HepG2 (cell line): ENCODE results near the gene NDOR1. TPM values are rescaled to one million over a fixed set of nuclear protein-coding genes. Genes with fewer than 3 reads are reported as not detected.

Experiments used
- CCAR2 ChIP-seq: fragments of 200-400 bp; formaldehyde crosslinking; optimal IDR thresholded peaks from 2 replicates; pipeline ENCODE3; 2018; ENCODE audit warnings: low read depth, mild to moderate bottlenecking, low read length, moderate library complexity
- HOXA3 ChIP-seq: sonication (generic); formaldehyde crosslinking; IDR thresholded peaks from 2 replicates; pipeline ENCODE4 v1.5.0; 2020; ENCODE audit warnings: missing genetic modification reagents
- IRX3 ChIP-seq: sonication (generic); formaldehyde crosslinking; IDR thresholded peaks from 2 replicates; pipeline ENCODE4 v1.8.1; 2023; ENCODE audit warnings: mild to moderate bottlenecking, low read depth, missing genetic modification reagents, borderline replicate concordance
- KLF12 ChIP-seq: sonication (generic); formaldehyde crosslinking; IDR thresholded peaks from 2 replicates; pipeline ENCODE4 v1.4.0; 2020; ENCODE audit warnings: missing genetic modification reagents, borderline replicate concordance
- SETDB1 ChIP-seq: sonication (generic); formaldehyde crosslinking; IDR thresholded peaks from 2 replicates; pipeline ENCODE4 v1.5.1; 2020; ENCODE audit warnings: missing genetic modification reagents, mild to moderate bottlenecking, borderline replicate concordance
- SKI ChIP-seq: fragments of 450-650 bp; IDR thresholded peaks from one replicate; pipeline ENCODE4 v1.6.1; 2018; ENCODE audit warnings: mild to moderate bottlenecking; ENCODE audit not compliant: partially characterized antibody
- SMAD3 ChIP-seq: sonication (generic); formaldehyde crosslinking; IDR thresholded peaks from 2 replicates; pipeline ENCODE4 v1.4.0; 2020; ENCODE audit warnings: missing genetic modification reagents
- TARDBP ChIP-seq: sonication (generic); formaldehyde crosslinking; IDR thresholded peaks from 2 replicates; pipeline ENCODE4 v1.8.0; 2022; ENCODE audit warnings: mild to moderate bottlenecking, missing genetic modification reagents
- THYN1 ChIP-seq: sonication (generic); formaldehyde crosslinking; IDR thresholded peaks from 2 replicates; pipeline ENCODE4 v1.8.1; 2023; ENCODE audit warnings: low read depth, mild to moderate bottlenecking, moderate library complexity, missing genetic modification reagents, borderline replicate concordance
- ZKSCAN8 ChIP-seq: IDR thresholded peaks from 2 replicates; pipeline ENCODE4 v1.6.1; 2016; ENCODE audit warnings: borderline replicate concordance, missing genetic modification reagents, missing compliant biosample characterization
- ZNF160 ChIP-seq: sonication (generic); formaldehyde crosslinking; IDR thresholded peaks from 2 replicates; pipeline ENCODE4 v1.8.0; 2022; ENCODE audit warnings: mild to moderate bottlenecking, inconsistent platforms, missing genetic modification reagents
- ZNF326 ChIP-seq: sonication (generic); formaldehyde crosslinking; IDR thresholded peaks from 2 replicates; pipeline ENCODE4 v1.4.0; 2020; ENCODE audit warnings: missing genetic modification reagents, borderline replicate concordance
- ZNF572 ChIP-seq: sonication (generic); formaldehyde crosslinking; IDR thresholded peaks from 2 replicates; pipeline ENCODE4 v1.5.1; 2020; ENCODE audit warnings: mild to moderate bottlenecking, missing genetic modification reagents
- ZNF678 ChIP-seq: sonication (generic); formaldehyde crosslinking; IDR thresholded peaks from 2 replicates; pipeline ENCODE4 v1.4.0; 2020; ENCODE audit warnings: mild to moderate bottlenecking, missing genetic modification reagents
- ZNF724P ChIP-seq: sonication (generic); formaldehyde crosslinking; IDR thresholded peaks from 2 replicates; pipeline ENCODE4 v1.8.0; 2022; ENCODE audit warnings: missing genetic modification reagents, borderline replicate concordance
- polyA plus RNA-seq, 8 experiments: library from polyadenylated mRNA; depleted of rRNA in 3 of 8; stranded (reverse) in 7 of 8; unstranded in 1 of 8; fragments of >200 nt; fragmentation: Illumina TruSeq in 4 of 8; extraction: Trizol in 4 of 8; gene quantifications; 2 replicates each; pipeline versions ENCODE4 v1.2.1 to v1.2.3, GENCODE V29; 2011 to 2016; ENCODE audit warnings: low read depth in 4 of 8, missing spikeins in 1 of 8, mixed read lengths in 1 of 8; ENCODE audit not compliant: insufficient read depth in 1 of 8
- total RNA-seq, 5 experiments: library from RNA; depleted of rRNA; stranded (reverse); fragments of >200 nt; fragmentation: Illumina TruSeq; extraction: Trizol; gene quantifications; 2 replicates each; pipeline ENCODE4 v1.2.3, GENCODE V29; 2016; ENCODE audit warnings: low read depth in 1 of 5
- TF ChIP-seq, protein P1 (sequence below): fragments of 450-650 bp; IDR thresholded peaks from 2 replicates; pipeline ENCODE4 v1.6.1; 2017; ENCODE audit warnings: mild to moderate bottlenecking
- TF ChIP-seq, protein P2 (sequence below): sonication (generic); formaldehyde crosslinking; IDR thresholded peaks from 2 replicates; pipeline ENCODE4 v1.5.0; 2020; ENCODE audit warnings: missing genetic modification reagents, mild to moderate bottlenecking, borderline replicate concordance
- TF ChIP-seq, protein P3 (sequence below): sonication (generic); formaldehyde crosslinking; IDR thresholded peaks from 2 replicates; pipeline ENCODE4 v1.5.0; 2020; ENCODE audit warnings: missing genetic modification reagents, mild to moderate bottlenecking, borderline replicate concordance
- TF ChIP-seq, protein P4 (sequence below): sonication (generic); formaldehyde crosslinking; IDR thresholded peaks from 2 replicates; pipeline ENCODE4 v1.8.0; 2022; ENCODE audit warnings: mild to moderate bottlenecking, missing genetic modification reagents, borderline replicate concordance
- TF ChIP-seq, protein P5 (sequence below): sonication (generic); formaldehyde crosslinking; IDR thresholded peaks from 2 replicates; pipeline ENCODE4 v1.5.0; 2020; ENCODE audit warnings: mild to moderate bottlenecking, missing genetic modification reagents
- TF ChIP-seq, protein P6 (sequence below): sonication (generic); formaldehyde crosslinking; IDR thresholded peaks from 2 replicates; pipeline ENCODE4 v1.4.0; 2020; ENCODE audit warnings: mild to moderate bottlenecking, missing genetic modification reagents

The NDOR1 gene
- total and polyA plus RNA-seq, 2 of the 13 experiments (the other 11 are each of a cell fraction or from before 2014, with no cell fraction given), result 3.6 to 8.7 TPM

DNA sequence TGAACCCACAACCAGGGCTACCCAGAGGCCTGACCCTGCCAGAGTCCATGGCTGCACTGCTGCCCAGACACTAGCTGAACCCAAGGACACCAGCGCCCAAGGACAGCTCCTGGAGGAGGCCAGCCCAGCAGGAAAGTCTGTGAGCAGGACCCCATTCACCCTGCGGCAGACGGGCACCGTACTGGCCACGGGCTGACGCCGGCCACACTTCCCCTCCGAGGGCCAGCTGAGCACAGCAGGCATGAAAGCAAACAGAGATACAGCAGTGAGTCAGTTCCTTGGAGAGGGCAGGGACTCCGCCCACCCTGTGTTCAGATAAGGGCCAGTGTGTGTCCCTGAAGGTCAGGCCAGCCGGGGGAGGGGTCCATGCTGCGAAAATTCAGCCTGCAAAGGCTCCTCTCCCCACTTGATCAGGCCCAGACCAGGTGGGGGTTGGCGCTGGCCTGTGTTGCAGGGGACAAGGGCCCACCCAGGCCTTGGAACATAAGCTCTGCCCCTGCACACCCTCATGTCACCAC lies 13.3 kb downstream of the NDOR1 start (continued):
- TF ChIP-seq, protein P1, sequence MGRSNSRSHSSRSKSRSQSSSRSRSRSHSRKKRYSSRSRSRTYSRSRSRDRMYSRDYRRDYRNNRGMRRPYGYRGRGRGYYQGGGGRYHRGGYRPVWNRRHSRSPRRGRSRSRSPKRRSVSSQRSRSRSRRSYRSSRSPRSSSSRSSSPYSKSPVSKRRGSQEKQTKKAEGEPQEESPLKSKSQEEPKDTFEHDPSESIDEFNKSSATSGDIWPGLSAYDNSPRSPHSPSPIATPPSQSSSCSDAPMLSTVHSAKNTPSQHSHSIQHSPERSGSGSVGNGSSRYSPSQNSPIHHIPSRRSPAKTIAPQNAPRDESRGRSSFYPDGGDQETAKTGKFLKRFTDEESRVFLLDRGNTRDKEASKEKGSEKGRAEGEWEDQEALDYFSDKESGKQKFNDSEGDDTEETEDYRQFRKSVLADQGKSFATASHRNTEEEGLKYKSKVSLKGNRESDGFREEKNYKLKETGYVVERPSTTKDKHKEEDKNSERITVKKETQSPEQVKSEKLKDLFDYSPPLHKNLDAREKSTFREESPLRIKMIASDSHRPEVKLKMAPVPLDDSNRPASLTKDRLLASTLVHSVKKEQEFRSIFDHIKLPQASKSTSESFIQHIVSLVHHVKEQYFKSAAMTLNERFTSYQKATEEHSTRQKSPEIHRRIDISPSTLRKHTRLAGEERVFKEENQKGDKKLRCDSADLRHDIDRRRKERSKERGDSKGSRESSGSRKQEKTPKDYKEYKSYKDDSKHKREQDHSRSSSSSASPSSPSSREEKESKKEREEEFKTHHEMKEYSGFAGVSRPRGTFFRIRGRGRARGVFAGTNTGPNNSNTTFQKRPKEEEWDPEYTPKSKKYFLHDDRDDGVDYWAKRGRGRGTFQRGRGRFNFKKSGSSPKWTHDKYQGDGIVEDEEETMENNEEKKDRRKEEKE, result no peak
- no peak for TF ChIP-seq CCAR2
- TF ChIP-seq HOXA3 (CRISPR knock-in tag), result peak; percentile 45; the same call in 1 of the 2 replicates
- 0 out of 2 replicates have a peak, but pooled peaks have one; percentile 17 for TF ChIP-seq ZNF160 (CRISPR knock-in tag)
- peak; percentile 49 for TF ChIP-seq SKI
- no peak for TF ChIP-seq SETDB1 (CRISPR knock-in tag)
- TF ChIP-seq IRX3 (CRISPR knock-in tag), result no peak
- TF ChIP-seq THYN1 (CRISPR knock-in tag), result no peak
- no peak for TF ChIP-seq ZKSCAN8 (CRISPR knock-in tag)
- TF ChIP-seq, protein P2, sequence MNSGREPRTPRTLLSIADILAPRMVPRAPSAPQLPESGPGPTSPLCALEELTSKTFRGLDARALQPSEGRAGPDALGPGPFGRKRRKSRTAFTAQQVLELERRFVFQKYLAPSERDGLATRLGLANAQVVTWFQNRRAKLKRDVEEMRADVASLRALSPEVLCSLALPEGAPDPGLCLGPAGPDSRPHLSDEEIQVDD, result no peak
- no peak for TF ChIP-seq ZNF572 (CRISPR knock-in tag)
- TF ChIP-seq ZNF326 (CRISPR knock-in tag), result no peak
- TF ChIP-seq, protein P3, sequence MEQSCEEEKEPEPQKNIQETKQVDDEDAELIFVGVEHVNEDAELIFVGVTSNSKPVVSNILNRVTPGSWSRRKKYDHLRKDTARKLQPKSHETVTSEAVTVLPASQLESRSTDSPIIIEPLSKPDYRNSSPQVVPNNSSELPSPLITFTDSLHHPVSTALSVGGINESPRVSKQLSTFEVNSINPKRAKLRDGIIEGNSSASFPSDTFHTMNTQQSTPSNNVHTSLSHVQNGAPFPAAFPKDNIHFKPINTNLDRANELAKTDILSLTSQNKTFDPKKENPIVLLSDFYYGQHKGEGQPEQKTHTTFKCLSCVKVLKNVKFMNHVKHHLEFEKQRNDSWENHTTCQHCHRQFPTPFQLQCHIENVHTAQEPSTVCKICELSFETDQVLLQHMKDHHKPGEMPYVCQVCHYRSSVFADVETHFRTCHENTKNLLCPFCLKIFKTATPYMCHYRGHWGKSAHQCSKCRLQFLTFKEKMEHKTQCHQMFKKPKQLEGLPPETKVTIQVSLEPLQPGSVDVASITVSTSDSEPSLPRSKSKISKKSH, result peak; percentile 87; the same call in 1 of the 2 replicates
- TF ChIP-seq, protein P4, sequence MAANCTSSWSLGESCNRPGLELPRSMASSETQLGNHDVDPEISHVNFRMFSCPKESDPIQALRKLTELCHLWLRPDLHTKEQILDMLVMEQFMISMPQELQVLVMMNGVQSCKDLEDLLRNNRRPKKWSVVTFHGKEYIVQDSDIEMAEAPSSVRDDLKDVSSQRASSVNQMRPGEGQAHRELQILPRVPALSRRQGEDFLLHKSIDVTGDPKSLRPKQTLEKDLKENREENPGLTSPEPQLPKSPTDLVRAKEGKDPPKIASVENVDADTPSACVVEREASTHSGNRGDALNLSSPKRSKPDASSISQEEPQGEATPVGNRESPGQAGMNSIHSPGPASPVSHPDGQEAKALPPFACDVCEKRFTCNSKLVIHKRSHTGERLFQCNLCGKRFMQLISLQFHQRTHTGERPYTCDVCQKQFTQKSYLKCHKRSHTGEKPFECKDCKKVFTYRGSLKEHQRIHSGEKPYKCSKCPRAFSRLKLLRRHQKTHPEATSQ, result no peak
- TF ChIP-seq, protein P5, sequence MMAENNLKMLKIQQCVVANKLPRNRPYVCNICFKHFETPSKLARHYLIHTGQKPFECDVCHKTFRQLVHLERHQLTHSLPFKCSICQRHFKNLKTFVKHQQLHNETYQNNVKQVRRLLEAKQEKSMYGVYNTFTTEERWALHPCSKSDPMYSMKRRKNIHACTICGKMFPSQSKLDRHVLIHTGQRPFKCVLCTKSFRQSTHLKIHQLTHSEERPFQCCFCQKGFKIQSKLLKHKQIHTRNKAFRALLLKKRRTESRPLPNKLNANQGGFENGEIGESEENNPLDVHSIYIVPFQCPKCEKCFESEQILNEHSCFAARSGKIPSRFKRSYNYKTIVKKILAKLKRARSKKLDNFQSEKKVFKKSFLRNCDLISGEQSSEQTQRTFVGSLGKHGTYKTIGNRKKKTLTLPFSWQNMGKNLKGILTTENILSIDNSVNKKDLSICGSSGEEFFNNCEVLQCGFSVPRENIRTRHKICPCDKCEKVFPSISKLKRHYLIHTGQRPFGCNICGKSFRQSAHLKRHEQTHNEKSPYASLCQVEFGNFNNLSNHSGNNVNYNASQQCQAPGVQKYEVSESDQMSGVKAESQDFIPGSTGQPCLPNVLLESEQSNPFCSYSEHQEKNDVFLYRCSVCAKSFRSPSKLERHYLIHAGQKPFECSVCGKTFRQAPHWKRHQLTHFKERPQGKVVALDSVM (CRISPR knock-in tag), result no peak
- TF ChIP-seq KLF12, result no peak
- 0 out of 2 replicates have a peak, but pooled peaks have one; percentile 33 for TF ChIP-seq TARDBP (CRISPR knock-in tag)
- TF ChIP-seq, protein P6, sequence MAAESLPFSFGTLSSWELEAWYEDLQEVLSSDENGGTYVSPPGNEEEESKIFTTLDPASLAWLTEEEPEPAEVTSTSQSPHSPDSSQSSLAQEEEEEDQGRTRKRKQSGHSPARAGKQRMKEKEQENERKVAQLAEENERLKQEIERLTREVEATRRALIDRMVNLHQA, result no peak
- TF ChIP-seq ZNF678, result no peak
- TF ChIP-seq ZNF724P (CRISPR knock-in tag), result 0 out of 2 replicates have a peak, but pooled peaks have one; percentile 27
- TF ChIP-seq SMAD3 (CRISPR knock-in tag), result 0 out of 2 replicates have a peak, but pooled peaks have one; percentile 36
